Umbilical cord (tissue), 2 donors: ENCODE results near the gene TRIM63. TPM values are rescaled to one million over a fixed set of nuclear protein-coding genes. Genes with fewer than 3 reads are reported as not detected.
"Not testable (repeated sequence)": the region's sequence is repeated elsewhere in the genome, so short reads cannot be mapped to it uniquely, and the experiment has no call there.

Experiments
- DNase-seq: peaks from one replicate; pipeline ENCODE4 v3.0.0-alpha.2; 2015; ENCODE audit warnings: low spot score
- total RNA-seq: library from RNA; depleted of rRNA; stranded (reverse); fragments of >200 nt; gene quantifications from one replicate; pipeline ENCODE4 v1.2.3, GENCODE V29; 2014; ENCODE audit warnings: low replicate concordance; ENCODE audit not compliant: insufficient read depth

TRIM63 gene
- 0.96 TPM for total RNA-seq

GRCh38 chr1:26067432-26067911 is at the start of gene TRIM63:
TRIM63 (minus strand) TSS chr1:26067630; CDS start chr1:26067494, 136 bp downstream.
- DNase-seq, result peak; percentile 31

- DNase-seq, result no peak
These were observed 46.9 kb upstream of the TRIM63 start for GRCh38 chr1:26114165-26114927.

DNA sequence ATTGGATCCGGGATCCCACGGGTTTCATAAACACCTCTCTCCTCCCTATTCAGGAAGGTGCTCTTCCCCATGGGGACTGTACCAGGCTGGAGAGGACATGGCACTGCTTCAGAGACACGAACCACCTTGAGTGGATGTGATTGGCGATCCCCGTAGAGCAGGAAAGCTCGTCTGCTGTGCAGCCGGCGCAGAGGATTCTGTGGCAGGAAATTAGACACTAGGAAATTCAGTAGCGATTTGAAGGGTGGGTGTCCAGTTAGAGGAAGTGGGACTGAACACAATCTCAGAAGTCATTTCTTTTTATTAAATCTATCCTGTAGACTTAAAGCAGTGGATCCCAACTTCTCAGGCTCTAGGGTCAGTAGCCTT is 45.0 kb upstream of the TRIM63 start:
- no peak for DNase-seq

DNA sequence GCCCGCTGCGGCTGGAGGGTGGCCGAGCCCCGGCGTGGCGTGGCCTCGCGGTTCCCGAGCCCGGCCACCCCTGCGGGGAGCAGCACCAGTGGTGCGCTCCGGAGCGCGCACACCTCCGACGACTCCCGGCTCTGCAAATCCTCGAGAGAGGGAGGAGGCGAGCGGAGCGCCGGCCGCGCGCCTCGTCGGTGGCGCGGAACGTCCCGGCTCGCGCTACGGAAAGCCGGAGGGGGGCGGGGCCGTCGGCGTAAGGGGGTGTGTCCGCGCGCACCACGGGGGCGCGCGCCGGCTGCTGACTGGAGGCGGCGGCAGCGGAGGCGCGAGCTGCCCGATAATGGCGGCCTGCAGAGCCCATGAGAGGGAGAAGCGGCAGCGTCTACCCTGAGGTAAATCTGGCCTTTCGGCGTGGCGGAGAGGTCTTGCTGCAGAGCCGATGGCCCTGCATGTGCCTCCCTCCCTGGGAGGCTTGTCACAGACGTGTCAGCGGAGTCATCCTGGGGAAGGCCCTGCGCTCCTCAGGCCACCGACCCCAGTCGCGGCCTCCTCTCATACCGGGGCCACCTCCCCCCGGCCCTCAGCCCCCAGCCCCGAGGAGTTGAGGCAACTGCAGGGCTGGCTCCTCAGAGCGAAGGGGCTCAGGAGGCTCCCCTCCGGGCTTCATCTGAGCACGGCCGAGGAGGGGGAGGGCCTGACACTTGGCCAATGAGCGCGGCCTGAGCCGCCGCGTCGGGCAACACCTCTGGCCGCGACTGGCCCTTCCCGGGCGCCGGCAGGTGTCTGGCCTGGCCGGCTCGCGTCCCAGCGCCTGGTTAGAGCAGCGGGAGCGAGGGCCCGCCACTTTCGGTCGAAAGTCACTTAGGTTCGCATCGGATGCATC is 44.3 kb upstream of the TRIM63 start, which contains the start of gene PDIK1L:
PDIK1L (plus strand) TSS at position 295 of the 877 bp plus-strand sequence. CDS start 2,485 bp downstream, outside the sequence.
- DNase-seq, result peak; percentile 96

DNA sequence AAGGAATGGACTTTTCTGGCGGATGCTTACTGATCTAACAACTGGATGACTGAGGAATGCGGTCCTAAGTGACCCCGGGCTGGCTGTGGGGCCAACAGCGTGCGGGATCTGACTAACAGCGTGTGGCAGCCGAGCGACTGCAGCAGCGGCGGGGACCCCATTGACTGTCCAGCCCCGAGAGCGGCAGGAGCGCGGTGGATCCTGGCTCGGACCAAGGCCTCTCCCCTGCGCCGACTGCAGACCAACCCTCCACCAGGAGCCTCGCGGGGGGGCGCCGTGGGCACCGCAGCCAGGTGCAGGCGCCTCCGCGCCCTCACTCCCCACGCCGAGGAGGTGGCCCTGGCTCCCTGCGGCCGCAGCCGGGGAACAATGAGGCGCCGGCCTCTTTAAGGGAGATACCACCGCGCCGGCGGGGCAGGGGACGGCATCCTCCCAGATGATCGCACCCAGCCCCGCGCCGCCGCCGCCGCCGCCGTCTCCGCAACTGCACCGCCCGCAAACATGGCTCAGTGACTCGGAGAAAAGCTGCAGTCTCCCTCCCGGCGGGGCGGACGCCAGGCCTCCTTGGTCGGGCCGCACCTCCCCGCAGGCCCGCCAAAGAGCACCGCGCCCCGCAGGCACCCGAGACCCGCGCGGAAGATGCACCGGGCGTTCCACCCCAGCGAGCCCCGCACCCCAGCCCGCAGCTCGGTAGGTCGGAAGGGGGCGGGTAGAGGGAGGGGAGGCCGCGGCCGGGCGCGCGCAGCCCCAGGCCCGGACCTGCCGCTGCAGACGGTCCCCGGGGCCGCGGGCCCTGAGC is 43.5 kb upstream of the TRIM63 start:
- DNase-seq, result peak; percentile 72

GRCh38 chr1:26109229-26110164 is 42.1 kb upstream of the TRIM63 start:
- no peak for DNase-seq

- not testable (repeated sequence) for DNase-seq
These were observed 37.8 kb upstream of the TRIM63 start for GRCh38 chr1:26105226-26105548.

DNA sequence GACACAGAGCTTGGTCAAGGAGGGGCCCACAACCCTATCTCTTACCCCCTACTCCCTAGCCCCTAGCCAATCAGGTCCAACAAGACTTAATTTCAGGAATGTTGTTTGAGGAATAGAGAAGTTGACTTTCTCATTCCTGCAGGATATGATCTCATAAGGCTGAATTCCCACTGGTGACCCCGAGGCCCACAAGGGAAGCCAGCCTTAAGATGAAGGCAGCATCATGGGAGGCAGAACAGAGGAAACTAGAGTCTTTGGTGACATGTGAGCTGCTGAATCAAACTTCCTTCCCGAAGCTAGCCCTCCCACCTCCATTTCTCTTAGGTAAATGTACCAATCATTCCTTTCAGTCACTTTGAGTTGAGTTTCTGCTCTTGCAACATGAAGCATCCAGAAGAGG is 35.1 kb upstream of the TRIM63 start:
- DNase-seq, result no peak

- DNase-seq, result no peak
These were observed 34.7 kb upstream of the TRIM63 start for GRCh38 chr1:26102119-26102518.

GRCh38 chr1:26100204-26100603 is 32.8 kb upstream of the TRIM63 start:
- DNase-seq, result not testable (repeated sequence)

DNA sequence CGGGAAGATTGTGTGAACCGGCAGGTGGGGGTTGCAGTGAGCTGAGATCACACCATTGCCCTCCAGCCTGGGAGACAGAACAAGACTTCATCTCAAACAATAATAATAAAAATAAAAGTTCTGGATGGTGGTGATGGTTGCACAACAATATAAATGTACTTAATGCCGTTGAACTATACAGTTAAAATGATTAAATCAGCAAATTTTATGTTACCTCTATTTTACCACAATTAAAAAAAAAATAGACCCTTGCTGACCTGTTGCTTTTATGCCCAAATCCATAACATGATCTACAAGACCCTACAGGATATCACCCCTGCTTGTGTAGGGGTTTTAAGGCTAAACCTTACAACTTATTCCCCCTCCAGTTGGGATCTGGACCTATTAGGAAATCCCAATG is 32.4 kb upstream of the TRIM63 start:
- DNase-seq, result no peak

DNA sequence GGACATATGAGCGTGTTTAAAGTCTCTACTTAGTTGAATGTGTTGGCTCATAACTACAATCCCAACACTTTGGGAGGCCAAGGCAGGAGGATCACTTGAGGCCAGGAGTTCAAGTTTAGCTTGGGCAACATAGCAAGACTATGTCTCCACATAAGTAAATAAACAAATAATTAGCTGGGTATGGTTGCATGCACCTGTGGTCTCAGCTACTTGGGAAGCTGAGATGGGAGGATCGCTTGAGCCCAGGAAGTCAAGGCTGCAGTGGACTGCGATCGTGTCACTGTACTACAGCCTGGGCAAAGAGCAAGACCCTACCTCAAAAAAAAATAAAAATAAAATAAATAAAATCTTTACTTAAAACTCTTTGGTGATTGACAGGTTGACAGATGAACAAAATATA is 31.2 kb upstream of the TRIM63 start:
- no peak for DNase-seq

DNA sequence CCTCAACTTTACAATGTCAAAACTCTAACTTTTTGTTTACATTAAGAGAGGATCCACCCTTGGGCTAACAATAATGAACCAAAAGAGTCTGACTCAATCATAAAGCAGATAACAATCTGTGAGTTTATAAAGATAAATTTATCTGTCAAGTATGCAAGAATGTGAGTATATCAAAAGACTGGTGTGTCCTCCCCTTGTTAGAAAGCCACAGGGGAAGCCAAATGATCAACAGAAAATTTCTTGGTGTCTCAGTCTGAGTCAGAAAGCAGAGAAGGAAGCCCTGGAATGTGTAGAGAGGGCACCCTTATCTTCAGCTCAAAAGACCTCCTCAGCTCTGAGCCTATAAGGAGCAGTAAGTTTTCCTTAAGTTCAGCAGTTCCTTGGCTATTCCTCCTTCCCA is 30.3 kb upstream of the TRIM63 start:
- peak; percentile 22 for DNase-seq

DNA sequence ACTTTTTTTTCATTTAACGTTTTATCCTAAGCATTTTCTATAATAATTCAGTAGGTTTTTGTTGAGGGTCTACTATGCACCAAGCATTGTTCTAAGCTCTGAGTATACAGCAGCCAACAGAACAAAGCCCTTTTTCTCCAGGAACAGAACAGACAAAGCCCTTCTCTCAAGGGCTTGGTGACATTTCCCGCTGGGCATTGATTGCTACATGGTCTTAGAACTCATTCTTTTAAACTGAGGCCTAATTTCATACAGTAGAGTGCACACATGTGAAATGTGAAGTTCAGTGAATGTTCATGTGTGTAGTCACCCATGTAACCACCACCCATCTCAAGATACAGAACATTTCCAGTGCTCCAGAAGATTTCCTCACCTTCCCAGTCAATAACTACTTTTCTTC is 29.0 kb upstream of the TRIM63 start:
- DNase-seq, result no peak

DNA sequence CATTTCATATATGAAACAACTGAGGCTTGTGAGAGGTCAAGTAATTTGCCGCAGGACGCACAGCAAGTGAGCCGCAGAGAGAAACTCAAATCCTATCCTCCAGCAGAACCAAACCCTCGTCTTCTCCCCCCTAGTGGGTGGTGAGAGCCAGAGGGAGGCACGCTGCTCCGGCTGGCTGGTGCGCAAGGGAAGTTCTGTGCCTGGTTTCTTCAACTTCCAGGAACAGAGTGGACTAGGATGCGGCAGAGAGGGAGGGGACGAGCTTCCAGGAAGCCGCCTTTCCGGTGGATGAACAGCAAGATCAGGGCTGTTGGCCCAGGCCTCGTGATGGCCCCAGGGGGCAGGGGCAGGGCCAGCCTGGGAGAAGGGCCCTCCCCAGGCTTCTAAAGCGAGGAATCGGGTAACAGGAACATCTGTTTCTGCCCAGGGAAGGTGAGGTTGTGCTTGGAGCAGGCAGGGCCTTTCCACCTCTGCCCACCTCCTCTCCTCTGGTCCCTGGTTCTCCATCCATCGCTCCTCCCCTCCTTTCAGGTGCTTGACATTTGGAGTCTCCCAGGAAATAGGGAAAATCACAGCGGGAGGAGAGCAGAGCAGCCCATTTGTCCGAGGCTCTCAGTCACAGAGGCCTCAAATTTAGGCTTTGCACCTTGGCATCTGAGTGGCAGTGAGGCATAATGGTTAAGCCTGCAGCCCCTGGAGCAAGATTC is 27.4 kb upstream of the TRIM63 start:
- peak; percentile 47 for DNase-seq

GRCh38 chr1:26094076-26094669 is 26.7 kb upstream of the TRIM63 start:
- DNase-seq, result peak; percentile 43

- not testable (repeated sequence) for DNase-seq
These were observed 26.1 kb upstream of the TRIM63 start for GRCh38 chr1:26093569-26093968.

- no peak for DNase-seq
These were observed 25.0 kb upstream of the TRIM63 start for GRCh38 chr1:26092422-26092821.

- no peak for DNase-seq
These were observed 23.5 kb upstream of the TRIM63 start for GRCh38 chr1:26090893-26091292.

DNA sequence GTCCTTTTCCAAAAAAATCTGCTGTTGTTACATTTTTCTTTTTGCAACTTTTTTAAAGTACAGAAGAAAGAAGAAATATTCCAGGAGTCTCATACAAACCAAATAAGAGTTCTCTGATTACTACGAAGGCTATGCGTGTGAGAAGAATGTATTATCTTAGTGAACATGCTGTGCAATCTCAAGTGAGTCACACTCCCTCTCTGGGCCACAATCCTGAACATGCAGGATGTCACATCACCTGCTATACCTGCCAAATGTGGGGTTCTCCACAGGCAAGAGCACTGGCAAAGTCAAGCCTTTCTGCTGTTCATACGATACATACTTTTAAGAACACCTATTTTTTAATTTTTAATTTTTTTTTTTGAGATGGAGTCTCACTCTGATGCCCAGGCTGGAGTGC is 21.7 kb upstream of the TRIM63 start:
- no peak for DNase-seq
